ENCODE data around the gene THSD7A.

DNA sequence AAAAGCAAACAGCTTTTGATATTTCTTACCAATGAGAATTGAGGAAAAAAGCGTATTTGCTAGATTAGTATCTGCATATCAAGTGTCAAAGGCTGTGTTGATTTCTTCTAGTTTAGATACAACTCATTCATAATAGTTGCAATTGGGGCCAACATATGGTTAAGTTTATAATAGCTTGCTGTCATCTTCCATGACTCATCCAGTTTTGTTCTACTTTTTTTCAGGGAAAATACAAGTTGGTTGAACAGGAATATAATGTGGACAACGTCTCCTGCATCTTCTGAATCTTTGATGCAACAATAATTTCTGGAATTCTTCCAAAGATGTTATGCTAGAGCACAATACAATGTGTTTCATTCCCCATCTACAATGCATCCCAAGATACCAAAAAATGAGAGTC, 182.0 kb downstream of the THSD7A start:
- TF ChIP-seq, protein P1, sequence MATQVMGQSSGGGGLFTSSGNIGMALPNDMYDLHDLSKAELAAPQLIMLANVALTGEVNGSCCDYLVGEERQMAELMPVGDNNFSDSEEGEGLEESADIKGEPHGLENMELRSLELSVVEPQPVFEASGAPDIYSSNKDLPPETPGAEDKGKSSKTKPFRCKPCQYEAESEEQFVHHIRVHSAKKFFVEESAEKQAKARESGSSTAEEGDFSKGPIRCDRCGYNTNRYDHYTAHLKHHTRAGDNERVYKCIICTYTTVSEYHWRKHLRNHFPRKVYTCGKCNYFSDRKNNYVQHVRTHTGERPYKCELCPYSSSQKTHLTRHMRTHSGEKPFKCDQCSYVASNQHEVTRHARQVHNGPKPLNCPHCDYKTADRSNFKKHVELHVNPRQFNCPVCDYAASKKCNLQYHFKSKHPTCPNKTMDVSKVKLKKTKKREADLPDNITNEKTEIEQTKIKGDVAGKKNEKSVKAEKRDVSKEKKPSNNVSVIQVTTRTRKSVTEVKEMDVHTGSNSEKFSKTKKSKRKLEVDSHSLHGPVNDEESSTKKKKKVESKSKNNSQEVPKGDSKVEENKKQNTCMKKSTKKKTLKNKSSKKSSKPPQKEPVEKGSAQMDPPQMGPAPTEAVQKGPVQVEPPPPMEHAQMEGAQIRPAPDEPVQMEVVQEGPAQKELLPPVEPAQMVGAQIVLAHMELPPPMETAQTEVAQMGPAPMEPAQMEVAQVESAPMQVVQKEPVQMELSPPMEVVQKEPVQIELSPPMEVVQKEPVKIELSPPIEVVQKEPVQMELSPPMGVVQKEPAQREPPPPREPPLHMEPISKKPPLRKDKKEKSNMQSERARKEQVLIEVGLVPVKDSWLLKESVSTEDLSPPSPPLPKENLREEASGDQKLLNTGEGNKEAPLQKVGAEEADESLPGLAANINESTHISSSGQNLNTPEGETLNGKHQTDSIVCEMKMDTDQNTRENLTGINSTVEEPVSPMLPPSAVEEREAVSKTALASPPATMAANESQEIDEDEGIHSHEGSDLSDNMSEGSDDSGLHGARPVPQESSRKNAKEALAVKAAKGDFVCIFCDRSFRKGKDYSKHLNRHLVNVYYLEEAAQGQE (IDR thresholded peaks at IDR 0.05; ENCODE audit: borderline replicate concordance): no peak
- TF ChIP-seq RAD21 (conservative IDR thresholded peaks at IDR 0.05) (no peak), EP300 (conservative IDR thresholded peaks at IDR 0.05; ENCODE audit: poor library complexity, severe bottlenecking) (no peak), SMC3 (conservative IDR thresholded peaks at IDR 0.05; ENCODE audit: poor library complexity) (no peak), EZH2 (IDR thresholded peaks at IDR 0.05; ENCODE audit: borderline replicate concordance, insufficient read depth, low read length, poor library complexity, severe bottlenecking) (no peak), TAF1 (IDR thresholded peaks at IDR 0.05; ENCODE audit: low read depth) (no peak), POLR2AphosphoS5 (IDR thresholded peaks at IDR 0.05) (no peak)
- TF ChIP-seq, protein P2, sequence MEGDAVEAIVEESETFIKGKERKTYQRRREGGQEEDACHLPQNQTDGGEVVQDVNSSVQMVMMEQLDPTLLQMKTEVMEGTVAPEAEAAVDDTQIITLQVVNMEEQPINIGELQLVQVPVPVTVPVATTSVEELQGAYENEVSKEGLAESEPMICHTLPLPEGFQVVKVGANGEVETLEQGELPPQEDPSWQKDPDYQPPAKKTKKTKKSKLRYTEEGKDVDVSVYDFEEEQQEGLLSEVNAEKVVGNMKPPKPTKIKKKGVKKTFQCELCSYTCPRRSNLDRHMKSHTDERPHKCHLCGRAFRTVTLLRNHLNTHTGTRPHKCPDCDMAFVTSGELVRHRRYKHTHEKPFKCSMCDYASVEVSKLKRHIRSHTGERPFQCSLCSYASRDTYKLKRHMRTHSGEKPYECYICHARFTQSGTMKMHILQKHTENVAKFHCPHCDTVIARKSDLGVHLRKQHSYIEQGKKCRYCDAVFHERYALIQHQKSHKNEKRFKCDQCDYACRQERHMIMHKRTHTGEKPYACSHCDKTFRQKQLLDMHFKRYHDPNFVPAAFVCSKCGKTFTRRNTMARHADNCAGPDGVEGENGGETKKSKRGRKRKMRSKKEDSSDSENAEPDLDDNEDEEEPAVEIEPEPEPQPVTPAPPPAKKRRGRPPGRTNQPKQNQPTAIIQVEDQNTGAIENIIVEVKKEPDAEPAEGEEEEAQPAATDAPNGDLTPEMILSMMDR (IDR thresholded peaks at IDR 0.05; ENCODE audit: poor library complexity, severe bottlenecking): no peak
